Transverse colon (tissue), 4 donors: ENCODE results near the gene UBE2Q2.
"Not testable (repeated sequence)": the region's sequence is repeated elsewhere in the genome, so short reads cannot be mapped to it uniquely, and the experiment has no call there.

ENCODE experiments used
- EP300 ChIP-seq: sonication (generic); formaldehyde crosslinking; IDR thresholded peaks from one replicate; pipeline ENCODE4 v1.6.1; 2017; ENCODE audit warnings: antibody characterized with exemption, low read depth
- POLR2A ChIP-seq: fragments of 450-650 bp; IDR thresholded peaks from one replicate; pipeline ENCODE4 v1.6.1; 2016; ENCODE audit warnings: antibody characterized with exemption, mild to moderate bottlenecking, moderate library complexity
- POLR2AphosphoS5 ChIP-seq, 3 donors: sonication (generic); formaldehyde crosslinking; IDR thresholded peaks; one replicate each; pipeline ENCODE4 v1.6.1; 2016; ENCODE audit warnings: antibody characterized with exemption in 3 of 3
- TF ChIP-seq, protein P1 (sequence below), 5 experiments: fragments of 200-600 bp in 3 of 5; fragments of 450-650 bp in 2 of 5; sonication (generic) in 3 of 5; IDR thresholded peaks; 1 replicate in 2 of 5; 2 replicates in 3 of 5; pipeline ENCODE4 v1.5.1; 2016 to 2017; ENCODE audit warnings: antibody characterized with exemption in 5 of 5, inconsistent platforms in 3 of 5, mild to moderate bottlenecking in 2 of 5, moderate library complexity in 1 of 5

GRCh38 chr15:75797146-75797545 is 46.1 kb upstream of the UBE2Q2 start:
- TF ChIP-seq, protein P1, sequence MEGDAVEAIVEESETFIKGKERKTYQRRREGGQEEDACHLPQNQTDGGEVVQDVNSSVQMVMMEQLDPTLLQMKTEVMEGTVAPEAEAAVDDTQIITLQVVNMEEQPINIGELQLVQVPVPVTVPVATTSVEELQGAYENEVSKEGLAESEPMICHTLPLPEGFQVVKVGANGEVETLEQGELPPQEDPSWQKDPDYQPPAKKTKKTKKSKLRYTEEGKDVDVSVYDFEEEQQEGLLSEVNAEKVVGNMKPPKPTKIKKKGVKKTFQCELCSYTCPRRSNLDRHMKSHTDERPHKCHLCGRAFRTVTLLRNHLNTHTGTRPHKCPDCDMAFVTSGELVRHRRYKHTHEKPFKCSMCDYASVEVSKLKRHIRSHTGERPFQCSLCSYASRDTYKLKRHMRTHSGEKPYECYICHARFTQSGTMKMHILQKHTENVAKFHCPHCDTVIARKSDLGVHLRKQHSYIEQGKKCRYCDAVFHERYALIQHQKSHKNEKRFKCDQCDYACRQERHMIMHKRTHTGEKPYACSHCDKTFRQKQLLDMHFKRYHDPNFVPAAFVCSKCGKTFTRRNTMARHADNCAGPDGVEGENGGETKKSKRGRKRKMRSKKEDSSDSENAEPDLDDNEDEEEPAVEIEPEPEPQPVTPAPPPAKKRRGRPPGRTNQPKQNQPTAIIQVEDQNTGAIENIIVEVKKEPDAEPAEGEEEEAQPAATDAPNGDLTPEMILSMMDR (IDR thresholded peaks at IDR 0.05) = not testable (repeated sequence)
- TF ChIP-seq POLR2AphosphoS5 (IDR thresholded peaks at IDR 0.05); POLR2A; EP300: not testable (repeated sequence)
